Activated B cell treated with CpG ODN at 0.5 μM for 24 hours (primary cell): ENCODE measurements around the gene HEXIM2. TPM values are rescaled to one million over a fixed set of nuclear protein-coding genes. Genes with fewer than 3 reads are reported as not detected.

ENCODE experiments used
- ATAC-seq: fragments of 200-7000 bp; cut with Tn5 transposase; one replicate; pipeline ENCODE4 v1.10.0; 2021; ENCODE audit warnings: low read depth, mild to moderate bottlenecking, moderate library complexity
- CTCF ChIA-PET: fragments of 350-600 bp; sonication (Branson Sonifier 250); formaldehyde crosslinking; loops from one replicate; lab custom pipeline; 2021; ENCODE audit warnings: antibody characterized with exemption; lab: Charles Lee
- POLR2A ChIA-PET: fragments of 350-600 bp; sonication (Branson Sonifier 250); formaldehyde crosslinking; loops from one replicate; lab custom pipeline; 2021; ENCODE audit warnings: antibody characterized with exemption; lab: Charles Lee
- DNase-seq: peaks from one replicate; pipeline ENCODE4 v3.0.0; 2022
- H3K27ac Mint-ChIP-seq: one replicate; pipeline ENCODE4 v1.8.0; 2020; ENCODE audit warnings: mixed read lengths
- H3K27me3 Mint-ChIP-seq: one replicate; pipeline ENCODE4 v1.8.0; 2021; ENCODE audit warnings: mixed read lengths
- H3K36me3 Mint-ChIP-seq: one replicate; pipeline ENCODE4 v1.8.0; 2021; ENCODE audit warnings: low read depth, mixed read lengths
- H3K4me1 Mint-ChIP-seq: one replicate; pipeline ENCODE4 v1.8.0; 2021; ENCODE audit warnings: mixed read lengths
- H3K4me3 Mint-ChIP-seq: one replicate; pipeline ENCODE4 v1.8.0; 2020; ENCODE audit warnings: mild to moderate bottlenecking, mixed read lengths
- H3K9me3 Mint-ChIP-seq: one replicate; pipeline ENCODE4 v1.8.0; 2020; ENCODE audit warnings: mixed read lengths
- CTCF ChIP-seq: fragments of 200-600 bp; IDR thresholded peaks from one replicate; pipeline ENCODE4 v1.8.0; 2022; ENCODE audit warnings: antibody characterized with exemption, mild to moderate bottlenecking
- intact Hi-C: fragments of 100-400 bp; cut with micrococcal nuclease; formaldehyde crosslinking; loops from one replicate; pipeline ENCODE4 v1.15.1; 2024
- total RNA-seq: library from RNA; stranded (reverse); gene quantifications from 2 replicates; pipeline ENCODE4 v1.2.3, GENCODE V29; 2022

HEXIM2 gene
- total RNA-seq, 1 donor from 2014 or later = 11.1 TPM

- Mint-ChIP-seq H3K27ac (no peak overlapping the region), H3K9me3 (no peaks in the 10 kb centered on the region), H3K4me1 (peaks cover 13% of the 10 kb centered on the region), H3K27me3 (no peaks in the 10 kb centered on the region), H3K4me3 (no peak overlapping the region), H3K36me3 (no peaks in the 10 kb centered on the region)
- intact Hi-C loops = no loop called here
- DNase-seq = no peak
- POLR2A ChIA-PET = no interaction called here
- CTCF ChIA-PET = interaction anchor here (0.9 to 1.5 kb wide), 3 partner anchors 17 to 34 kb away, joined by 3 to 4 read pairs (median 4); partner anchors contain the start of gene ACBD4
- ATAC-seq = no peak
- no peak for TF ChIP-seq CTCF
Measured at GRCh38 chr17:45168991-45169752, 7.5 kb downstream of the HEXIM2 start.

- Mint-ChIP-seq H3K4me1 (peaks cover 13% of the 10 kb centered on the region), H3K9me3 (no peaks in the 10 kb centered on the region), H3K27ac (no peak overlapping the region), H3K4me3 (no peak overlapping the region), H3K36me3 (no peaks in the 10 kb centered on the region), H3K27me3 (no peaks in the 10 kb centered on the region)
- ATAC-seq (no peak), DNase-seq (no peak)
- ChIA-PET CTCF (interaction anchor here (0.9 to 1.4 kb wide), 3 partner anchors 18 to 35 kb away, joined by 4 read pairs; partner anchors contain the start of gene ACBD4), POLR2A (interaction anchor here (0.6 to 3.9 kb wide), 3 partner anchors 19 to 25 kb away, joined by 3 to 71 read pairs (median 4); partner anchors contain the start of gene HEXIM1)
- intact Hi-C loops = no loop called here
- no peak for TF ChIP-seq CTCF
Measured at GRCh38 chr17:45170280-45170930, 8.7 kb downstream of the HEXIM2 start.

GRCh38 chr17:45170931-45171337 lies 9.3 kb downstream of the HEXIM2 start:
- Mint-ChIP-seq H3K4me3 (no peak overlapping the region), H3K4me1 (peaks cover 14% of the 10 kb centered on the region), H3K27me3 (no peaks in the 10 kb centered on the region), H3K9me3 (no peaks in the 10 kb centered on the region), H3K36me3 (no peaks in the 10 kb centered on the region), H3K27ac (peak overlapping the region; percentile 35)
- POLR2A ChIA-PET = interaction anchor here (3.3 to 3.9 kb wide), 2 partner anchors 10 to 21 kb away, joined by 71 to 84 read pairs; partner anchors contain the start of genes HEXIM1 and HEXIM2
- DNase-seq = no peak
- CTCF ChIA-PET = interaction anchor here (1.1 to 3.2 kb wide), 3 partner anchors 21 to 36 kb away, joined by 4 to 23 read pairs (median 18); partner anchors contain the start of gene ACBD4
- intact Hi-C loops = no loop called here
- no peak for TF ChIP-seq CTCF
- ATAC-seq = no peak

GRCh38 chr17:45171338-45172231 lies 9.9 kb downstream of the HEXIM2 start:
- H3K9me3 Mint-ChIP-seq = no peaks in the 10 kb centered on the region
- peak overlapping the region; percentile 35 for H3K27ac Mint-ChIP-seq
- no peaks in the 10 kb centered on the region for H3K27me3 Mint-ChIP-seq
- ATAC-seq (no peak), DNase-seq (no peak)
- peaks cover 14% of the 10 kb centered on the region for H3K4me1 Mint-ChIP-seq
- no peak for TF ChIP-seq CTCF
- intact Hi-C loops = loop anchor here (1.0 to 2.0 kb wide), 2 partner anchors 10 to 37 kb away; partner anchors contain the start of genes ACBD4 and HEXIM2
- no peaks in the 10 kb centered on the region for H3K36me3 Mint-ChIP-seq
- ChIA-PET CTCF (interaction anchor here (1.1 to 3.2 kb wide), 4 partner anchors 21 to 36 kb away, joined by 4 to 23 read pairs (median 20); partner anchors contain the start of gene ACBD4), POLR2A (interaction anchor here (1.2 to 3.9 kb wide), 3 partner anchors 10 to 145 kb away, joined by 6 to 84 read pairs (median 71); partner anchors contain the start of genes HEXIM1, HEXIM2 and MAP3K14)
- H3K4me3 Mint-ChIP-seq = no peak overlapping the region
